Activated gamma-delta T cell treated with anti-CD3 and anti-CD28 coated beads, Interleukin-2, amount 50 U/mL, for 16 hours (primary cell): ENCODE measurements around the gene RPS6KA5.
"Not testable (repeated sequence)": the region's sequence is repeated elsewhere in the genome, so short reads cannot be mapped to it uniquely, and the experiment has no call there.

Experiments
- DNase-seq: peaks from one replicate; pipeline ENCODE4 v3.0.0-alpha.2; 2020; ENCODE audit warnings: low read depth

RPS6KA5 gene

GRCh38 chr14:91027561-91027960 is 32.9 kb downstream of the RPS6KA5 start:
- DNase-seq = no peak

DNA sequence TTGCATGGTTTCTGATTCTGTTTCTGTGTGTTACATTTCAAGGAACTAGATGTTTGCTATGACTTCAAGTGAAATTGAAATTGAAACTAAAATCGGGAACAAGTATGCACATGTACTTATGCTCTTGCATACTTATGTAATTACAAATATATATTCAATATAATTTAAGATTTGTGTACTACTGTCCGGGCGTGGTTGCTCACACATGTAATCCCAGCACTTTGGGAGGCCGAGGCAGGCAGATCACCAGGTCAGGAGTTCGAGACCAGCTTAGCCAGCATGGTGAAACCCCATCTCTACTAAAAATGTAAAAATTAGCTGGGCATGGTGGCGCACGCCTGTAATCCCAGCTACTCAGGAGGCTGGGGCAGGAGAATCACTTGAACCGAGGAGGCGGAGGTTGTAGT is 37.8 kb downstream of the RPS6KA5 start:
- not testable (repeated sequence) for DNase-seq

- DNase-seq = no peak
These were observed 38.3 kb downstream of the RPS6KA5 start for GRCh38 chr14:91021991-91022621.

- no peak for DNase-seq
These were observed 39.3 kb downstream of the RPS6KA5 start for GRCh38 chr14:91021115-91021514.

DNA sequence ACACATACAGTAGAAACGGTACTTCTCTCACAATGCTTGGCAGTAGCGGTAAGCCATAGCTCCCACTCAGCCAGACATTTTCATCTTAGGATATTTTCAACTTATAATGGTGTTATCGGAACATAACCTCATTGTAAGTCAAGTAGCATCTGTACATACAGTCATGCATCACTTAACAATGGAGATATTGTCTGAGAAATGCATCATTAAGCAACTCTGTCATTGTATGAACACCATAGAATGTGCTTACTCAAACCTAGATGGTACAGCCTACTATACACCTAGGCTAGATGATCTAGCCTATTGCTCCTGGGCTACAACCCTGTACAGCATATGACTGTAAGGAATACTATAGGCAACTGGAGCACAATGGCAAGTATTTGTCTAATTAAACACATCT is 40.8 kb downstream of the RPS6KA5 start:
- DNase-seq = no peak

GRCh38 chr14:91018481-91018880 is 42.0 kb downstream of the RPS6KA5 start:
- DNase-seq = no peak

DNA sequence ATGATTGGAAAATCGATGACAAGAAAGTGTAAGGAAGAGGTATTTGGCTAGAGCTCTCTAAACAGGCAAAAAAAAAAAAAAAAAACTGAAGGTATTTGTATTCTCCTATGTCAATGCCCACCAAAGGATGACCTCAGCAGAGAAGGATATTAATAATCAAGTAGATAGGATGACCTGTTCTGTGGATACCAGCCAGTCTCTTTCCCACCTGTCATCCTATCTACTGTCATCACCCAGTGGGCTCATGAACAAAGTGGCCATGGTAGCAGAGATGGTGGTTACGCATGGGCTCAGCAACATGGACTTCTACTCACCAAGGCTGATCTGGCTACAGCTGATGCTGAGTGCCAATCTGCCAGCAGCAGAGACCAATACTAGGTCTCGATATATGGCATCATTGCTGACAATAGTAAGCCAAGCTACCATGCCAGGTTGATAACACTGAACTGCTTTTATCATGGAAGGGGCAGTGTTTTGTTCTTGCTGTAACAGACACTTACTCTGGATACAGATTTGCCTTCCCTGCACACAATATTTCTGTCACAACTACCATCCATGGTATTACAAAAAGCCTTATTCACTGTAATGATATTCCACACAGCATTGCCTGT is 43.5 kb downstream of the RPS6KA5 start:
- DNase-seq = no peak

DNA sequence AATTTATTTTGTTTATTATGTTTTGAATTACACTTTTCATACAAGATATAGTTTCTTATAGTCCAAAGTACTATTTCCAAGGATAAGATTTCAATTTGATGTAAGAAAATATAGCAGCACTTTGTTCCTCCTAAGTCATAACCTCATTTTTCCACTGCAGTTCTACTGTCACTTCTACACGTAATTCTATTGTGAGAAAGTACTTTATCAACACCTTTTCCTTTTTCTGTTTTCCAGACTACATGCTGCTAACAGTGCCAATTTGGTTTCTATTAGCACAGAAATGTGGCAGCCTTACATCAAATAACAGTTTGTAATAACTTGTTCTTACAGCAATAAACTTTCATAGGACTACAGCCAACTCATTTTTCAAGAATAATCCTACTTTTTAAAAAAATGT is 45.0 kb downstream of the RPS6KA5 start:
- DNase-seq = no peak

DNA sequence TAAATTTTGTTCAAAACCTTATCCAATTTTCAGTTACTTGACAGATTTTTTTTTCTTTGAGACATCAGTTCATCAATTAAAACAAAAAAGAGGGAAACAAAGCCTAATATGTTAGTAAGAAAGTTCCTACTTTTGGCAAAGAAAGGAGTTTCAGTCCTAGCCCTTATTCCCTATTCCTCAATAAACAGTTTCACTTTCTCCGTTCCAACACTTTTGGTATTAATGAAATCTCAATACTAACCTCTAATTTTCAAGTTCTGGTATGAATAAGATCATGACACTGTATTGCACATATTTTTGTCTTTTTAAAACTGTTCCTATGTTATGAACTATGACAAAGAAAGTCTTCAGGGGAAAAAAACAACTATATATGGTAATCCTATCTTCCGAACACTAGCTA is 48.4 kb downstream of the RPS6KA5 start:
- no peak for DNase-seq

DNA sequence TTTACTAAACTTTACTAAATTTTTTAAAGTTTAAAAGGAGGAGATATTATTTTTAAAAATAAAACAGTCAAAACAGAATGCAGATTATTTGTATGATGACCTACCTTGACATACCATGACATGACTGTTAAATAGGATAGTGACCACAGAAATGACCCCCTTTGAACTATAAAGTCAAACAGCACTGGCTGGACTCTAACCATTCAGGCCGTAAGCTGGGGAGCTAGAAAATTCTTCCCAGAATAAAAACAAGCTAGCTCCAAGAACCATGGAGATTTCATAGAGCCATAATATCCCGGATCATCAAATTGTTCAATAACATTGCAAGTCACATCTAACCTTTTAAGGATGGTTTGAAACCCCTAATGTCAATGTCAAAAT is 50.3 kb downstream of the RPS6KA5 start:
- no peak for DNase-seq

DNA sequence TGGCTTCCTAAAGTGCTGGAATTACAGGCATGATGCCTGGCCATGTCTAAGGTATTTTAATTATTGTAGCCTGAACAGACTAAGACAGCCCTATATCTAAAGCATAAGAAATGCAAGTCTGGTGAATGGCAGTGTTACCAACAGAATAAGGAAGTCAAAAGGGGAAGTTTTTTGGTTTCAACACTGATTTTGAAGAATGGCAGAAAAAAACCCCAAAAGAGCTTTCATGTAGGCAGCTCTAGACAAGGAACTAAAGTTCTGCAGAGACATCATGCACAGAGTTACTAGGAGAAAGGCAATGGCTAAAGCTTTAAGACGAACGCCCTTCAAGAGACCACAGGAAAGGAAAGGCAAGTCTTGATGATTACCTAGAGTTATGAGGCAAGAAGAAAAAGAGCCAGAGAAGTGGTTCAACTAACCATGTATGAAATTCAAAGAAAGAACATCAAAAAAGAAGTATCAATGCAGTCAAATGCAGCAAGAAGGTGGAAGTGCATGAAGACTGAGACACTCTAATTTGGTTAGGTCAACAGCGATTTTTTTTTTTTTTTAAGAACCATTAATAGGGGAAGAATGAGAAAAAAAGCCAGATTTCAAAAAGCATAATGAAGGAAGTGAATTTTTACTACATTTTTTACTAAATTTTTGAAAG is 50.8 kb downstream of the RPS6KA5 start:
- DNase-seq = no peak

DNA sequence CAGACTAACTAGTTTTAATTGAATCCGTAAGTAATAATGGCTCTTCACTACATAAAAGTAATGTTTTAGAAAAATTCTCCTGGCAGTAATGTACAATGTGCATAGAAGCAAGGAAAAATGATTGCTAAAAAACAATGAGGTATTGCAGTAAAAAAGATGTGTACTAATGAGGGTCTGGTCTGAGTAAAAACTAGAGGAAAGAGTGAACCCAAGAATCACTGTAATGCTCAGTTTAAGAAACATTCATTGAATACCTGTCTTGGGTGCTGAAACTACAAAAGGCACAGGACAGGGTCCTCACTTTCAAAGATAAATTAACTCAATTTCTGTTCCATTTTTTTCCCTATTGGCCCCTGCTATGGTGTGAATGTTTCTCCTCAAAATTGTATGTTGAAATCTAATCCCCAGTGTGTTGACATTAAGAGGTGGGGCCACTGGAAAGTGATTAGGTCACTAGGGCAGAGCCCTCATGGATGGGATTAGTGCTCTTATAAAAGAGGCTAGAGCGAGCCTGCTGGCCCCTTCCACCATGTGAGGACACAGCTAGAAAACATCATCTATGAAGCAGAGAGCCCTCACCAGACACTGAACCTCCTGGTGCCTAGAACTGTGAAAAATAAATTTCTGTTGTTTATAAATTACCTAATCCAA is 51.6 kb downstream of the RPS6KA5 start:
- DNase-seq = no peak

DNA sequence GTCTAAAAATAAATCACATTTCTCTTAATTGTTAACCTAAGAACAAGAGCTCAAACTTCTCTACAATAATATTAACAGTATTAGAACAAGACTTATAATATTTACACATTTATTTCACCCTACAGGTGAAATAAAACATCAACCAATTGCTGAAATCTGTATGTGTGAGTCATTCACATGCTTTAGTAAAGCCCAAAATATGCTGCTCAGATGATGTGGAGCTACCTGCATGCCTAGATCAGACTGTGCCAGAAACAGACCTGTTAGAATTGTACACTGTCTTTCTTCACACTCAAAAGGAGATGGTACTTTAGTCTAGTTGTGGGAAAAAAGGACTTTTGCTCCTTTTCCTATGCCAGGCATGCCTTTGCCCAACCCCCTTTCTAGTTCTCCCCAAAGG is 54.7 kb downstream of the RPS6KA5 start:
- DNase-seq = no peak

- DNase-seq = no peak
These were observed 55.5 kb downstream of the RPS6KA5 start for GRCh38 chr14:91004987-91005386.

- DNase-seq = no peak
These were observed 61.1 kb downstream of the RPS6KA5 start for GRCh38 chr14:90999299-90999698.

GRCh38 chr14:90996967-90997366 is 63.5 kb downstream of the RPS6KA5 start:
- DNase-seq = no peak

- DNase-seq = no peak
These were observed 64.7 kb downstream of the RPS6KA5 start for GRCh38 chr14:90995785-90996184.

DNA sequence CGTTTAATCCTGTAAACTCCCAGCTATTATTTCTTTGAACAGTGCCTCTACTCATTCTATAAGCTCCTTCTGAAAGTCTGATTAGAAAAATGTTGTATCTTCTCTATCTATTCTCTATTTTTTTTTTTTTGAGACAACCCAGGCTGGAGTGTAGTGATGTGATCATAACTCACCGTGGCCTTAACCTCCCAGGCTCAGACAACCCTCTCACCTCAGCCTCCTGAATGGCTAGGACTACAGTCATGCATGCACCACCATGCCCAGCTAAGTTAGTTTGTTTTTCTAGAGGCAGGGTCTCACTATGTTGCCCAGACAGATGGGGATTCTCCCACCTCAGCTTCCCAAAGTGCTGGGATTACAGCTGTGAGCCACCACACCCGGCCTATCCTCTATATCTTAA is 66.6 kb downstream of the RPS6KA5 start:
- no peak for DNase-seq

- no peak for DNase-seq
These were observed 68.6 kb downstream of the RPS6KA5 start for GRCh38 chr14:90991690-90992443.

DNA sequence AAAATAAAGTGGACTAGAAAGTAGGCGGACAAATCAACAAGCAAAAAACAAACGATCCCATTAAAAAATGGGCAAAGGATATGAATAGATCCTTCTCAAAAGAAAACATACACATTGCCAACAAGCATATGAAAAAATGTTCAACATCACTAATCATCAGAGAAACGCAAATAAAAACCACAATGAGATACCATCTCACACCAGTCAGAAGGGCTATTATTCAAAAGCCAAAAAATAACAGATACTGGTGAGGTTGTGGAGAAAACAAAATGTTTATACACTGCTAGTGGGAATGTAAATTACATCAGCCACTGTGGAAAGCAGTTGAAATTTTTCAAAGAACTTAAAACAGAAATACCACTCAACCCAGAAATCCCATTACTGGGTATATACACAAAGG is 70.3 kb downstream of the RPS6KA5 start:
- no peak for DNase-seq

DNA sequence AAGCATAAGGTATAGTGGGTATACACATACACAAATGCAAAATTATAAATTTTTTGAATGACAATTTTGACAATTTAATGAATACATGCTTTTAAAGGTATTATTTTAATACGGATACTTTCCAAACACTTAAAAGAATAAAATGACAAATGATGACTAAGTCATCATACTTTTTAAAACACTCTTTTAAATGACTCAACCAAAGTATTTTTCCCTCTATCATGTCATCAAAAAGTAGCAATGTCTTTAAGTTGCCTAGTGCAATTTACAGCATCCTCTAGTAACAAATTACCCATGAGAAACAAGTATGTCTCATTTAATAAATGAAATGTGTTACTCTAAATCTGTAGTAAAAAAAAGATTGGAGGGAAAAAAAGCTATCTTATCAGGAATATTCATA is 73.3 kb downstream of the RPS6KA5 start:
- no peak for DNase-seq

GRCh38 chr14:90986510-90986909 is 73.9 kb downstream of the RPS6KA5 start:
- no peak for DNase-seq
